GF-D8 (cell line): ENCODE results near the gene DNER.

Experiments
- DNase-seq: peaks from one replicate; lab custom pipeline; 2025; lab: John Stamatoyannopoulos, UW

DNER gene

DNA sequence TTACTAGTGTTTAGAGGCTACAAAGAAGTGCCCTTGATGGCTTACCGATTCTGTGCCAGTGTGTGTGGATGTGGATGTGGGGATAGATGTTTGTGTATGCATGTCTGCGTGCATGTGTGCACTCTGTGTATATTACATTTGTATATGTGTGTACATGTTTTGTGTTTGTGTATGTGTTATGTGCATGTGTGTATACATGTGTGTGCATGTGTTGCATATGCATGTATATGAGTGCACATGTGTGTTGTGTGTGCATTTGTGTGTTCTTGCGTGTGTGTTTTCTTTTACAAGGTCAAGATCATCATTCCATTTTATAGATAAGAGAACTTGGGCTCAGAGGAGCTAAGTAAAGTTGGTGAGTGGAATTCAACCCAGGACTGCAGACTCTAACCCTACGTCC, 226.1 kb downstream of the DNER start:
- DNase-seq, result no peak

- DNase-seq, result no peak
Measured at GRCh38 chr2:229486673-229487072, 227.7 kb downstream of the DNER start.

GRCh38 chr2:229485857-229486256, 228.5 kb downstream of the DNER start:
- DNase-seq, result no peak

DNA sequence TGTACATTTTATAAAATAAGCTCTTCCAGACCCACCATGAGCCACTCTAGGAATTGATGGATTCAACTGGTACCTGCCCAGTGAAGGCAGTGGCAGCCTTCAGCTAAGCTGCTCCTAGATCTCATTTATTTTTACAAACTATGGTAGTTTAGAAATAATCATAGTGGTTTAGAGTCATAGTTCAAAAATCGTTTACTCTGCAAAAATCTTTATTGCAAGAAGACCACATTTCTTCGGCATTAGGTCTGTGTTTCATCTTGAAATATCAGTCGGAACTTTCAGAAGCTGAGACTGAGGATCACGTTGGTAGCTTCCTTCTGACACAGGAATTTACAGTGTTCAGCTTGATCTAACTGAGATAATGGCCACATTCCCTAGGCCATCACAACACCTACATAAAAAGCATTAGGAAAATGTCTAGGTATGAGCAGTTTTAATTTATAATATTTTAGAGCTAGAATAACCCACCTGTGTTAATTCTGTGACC, 237.0 kb downstream of the DNER start:
- DNase-seq, result no peak

- DNase-seq, result no peak
Measured at GRCh38 chr2:229475778-229476177, 238.6 kb downstream of the DNER start.

DNA sequence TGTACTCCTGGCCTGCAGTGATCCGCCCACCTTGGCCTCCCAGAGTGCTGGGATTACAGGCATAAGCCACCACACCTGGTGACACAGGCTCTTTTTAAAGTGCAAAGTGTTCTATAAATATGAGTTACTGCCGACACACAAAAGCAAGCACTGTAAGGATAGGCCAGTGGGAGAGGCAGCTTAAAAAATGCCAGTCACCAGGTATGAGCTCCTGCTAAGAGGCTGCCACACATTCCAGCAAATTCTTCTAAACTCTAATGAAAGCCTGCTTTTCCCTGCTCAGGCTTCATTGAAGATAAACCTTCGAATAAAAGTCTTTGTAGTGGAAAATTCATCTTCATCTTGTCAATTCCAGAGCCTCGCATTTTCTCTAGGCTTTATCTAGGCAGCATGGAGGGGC, 240.2 kb downstream of the DNER start:
- DNase-seq, result no peak

GRCh38 chr2:229470781-229471180, 243.6 kb downstream of the DNER start:
- no peak for DNase-seq

DNA sequence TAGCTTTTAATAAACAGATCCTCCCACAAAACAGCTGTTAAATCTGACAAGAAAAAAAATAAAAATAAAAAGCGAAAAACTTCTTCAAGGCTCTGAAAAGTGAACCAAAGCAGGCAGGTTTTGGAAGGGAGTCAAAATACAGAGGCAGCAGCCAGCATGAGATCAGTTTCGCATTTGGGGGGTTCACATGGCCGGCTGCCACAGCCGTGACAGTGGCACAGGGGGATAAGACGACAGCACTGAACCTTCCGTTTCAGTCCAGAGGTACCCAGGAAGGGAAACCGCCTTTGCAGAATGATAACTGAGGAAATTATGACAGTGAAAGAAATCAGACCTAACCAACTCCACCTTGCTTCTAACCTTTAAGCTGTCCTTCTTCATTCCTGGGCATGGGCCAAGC, 246.6 kb downstream of the DNER start:
- no peak for DNase-seq

GRCh38 chr2:229463841-229464346, 250.5 kb downstream of the DNER start:
- no peak for DNase-seq

DNA sequence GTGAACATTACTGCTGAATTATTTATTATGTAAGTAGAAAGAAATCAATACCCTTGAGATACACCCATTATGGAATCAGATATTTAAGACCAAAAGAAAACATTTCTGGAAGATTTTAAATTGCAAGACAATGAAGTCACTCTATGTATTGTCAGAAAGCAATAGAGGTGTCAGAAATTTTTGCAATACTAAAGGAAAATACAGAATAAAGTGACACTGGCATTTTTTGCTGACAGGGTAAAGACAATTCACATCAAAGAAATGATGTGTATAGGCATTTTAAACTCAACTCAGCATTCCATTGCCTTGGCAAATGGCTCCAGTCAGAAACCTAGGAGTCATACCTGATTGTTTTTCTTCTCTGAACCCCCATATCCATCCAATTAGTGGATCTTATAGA, 252.2 kb downstream of the DNER start:
- no peak for DNase-seq

- DNase-seq, result no peak
Measured at GRCh38 chr2:229456091-229456490, 258.3 kb downstream of the DNER start.

DNA sequence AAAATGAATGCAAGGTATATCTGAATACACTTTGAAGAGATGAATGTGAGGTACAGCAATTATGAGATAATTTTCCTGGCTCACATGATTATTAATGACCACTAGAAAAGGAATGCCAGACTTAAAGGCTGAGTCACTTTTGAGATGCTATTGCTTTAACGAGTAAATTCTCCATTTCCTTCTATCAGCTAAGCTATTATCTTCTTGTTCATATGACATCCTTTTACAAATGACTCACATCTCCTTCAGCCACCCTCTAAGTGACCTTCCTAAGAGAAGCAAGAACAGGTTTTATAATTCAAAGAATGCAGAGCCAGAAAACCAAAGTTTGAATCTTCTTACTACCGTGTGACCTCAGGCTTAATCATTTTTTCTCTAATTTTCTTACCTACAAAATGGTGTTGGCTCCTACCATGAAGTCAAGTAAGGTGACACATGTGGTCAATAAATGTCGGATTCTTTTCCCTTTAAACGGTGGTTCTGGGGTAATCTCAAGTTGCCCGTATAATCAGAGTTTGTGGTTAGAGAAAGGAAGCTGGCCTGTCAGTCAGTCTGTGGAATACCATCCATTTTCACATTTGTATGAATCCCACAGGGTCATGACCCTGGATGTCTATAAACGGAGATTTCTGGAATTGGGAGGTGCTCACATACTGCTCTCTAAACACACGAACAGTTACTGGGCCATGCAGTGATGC, 259.3 kb downstream of the DNER start:
- DNase-seq, result no peak

DNA sequence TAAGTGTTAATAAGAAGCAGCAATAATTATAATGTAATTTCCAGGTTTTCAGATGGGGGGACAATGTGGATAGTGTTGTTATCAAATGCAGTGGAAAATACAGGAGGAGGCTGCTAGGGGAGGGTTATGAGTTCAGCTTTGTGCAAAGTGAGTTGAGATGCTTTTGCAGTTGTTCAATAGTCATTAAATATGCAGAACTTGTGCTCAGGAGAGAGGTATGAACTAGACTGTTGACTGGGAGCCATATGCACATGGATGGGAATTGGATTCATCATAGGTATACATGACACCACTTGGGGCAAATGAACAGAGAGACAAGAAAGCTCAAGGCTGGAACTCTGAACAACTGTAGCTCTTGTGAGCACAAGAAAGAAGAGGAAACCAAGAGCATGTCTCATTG, 261.1 kb downstream of the DNER start:
- DNase-seq, result no peak

DNA sequence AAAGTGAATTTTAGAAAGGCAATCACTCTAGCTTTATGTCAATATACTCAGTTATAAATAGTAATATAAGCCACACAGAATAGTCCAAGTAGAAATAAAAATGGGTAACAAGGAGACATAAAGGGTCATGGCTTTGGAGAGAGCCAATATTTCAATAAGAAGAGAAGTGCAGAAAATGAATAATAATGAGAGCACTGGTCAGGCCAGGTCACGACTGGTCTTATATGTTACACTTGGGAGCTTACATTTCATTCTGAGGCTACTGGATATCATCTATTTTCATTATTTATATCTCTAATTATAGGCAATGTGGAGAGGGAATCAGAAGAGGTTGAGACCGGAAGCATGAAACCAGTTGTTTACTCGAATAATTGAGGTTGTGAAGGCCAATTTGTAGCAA, 262.5 kb downstream of the DNER start:
- DNase-seq, result no peak

- DNase-seq, result no peak
Measured at GRCh38 chr2:229447227-229447626, 267.1 kb downstream of the DNER start.

GRCh38 chr2:229446350-229446749, 268.0 kb downstream of the DNER start:
- DNase-seq, result no peak

DNA sequence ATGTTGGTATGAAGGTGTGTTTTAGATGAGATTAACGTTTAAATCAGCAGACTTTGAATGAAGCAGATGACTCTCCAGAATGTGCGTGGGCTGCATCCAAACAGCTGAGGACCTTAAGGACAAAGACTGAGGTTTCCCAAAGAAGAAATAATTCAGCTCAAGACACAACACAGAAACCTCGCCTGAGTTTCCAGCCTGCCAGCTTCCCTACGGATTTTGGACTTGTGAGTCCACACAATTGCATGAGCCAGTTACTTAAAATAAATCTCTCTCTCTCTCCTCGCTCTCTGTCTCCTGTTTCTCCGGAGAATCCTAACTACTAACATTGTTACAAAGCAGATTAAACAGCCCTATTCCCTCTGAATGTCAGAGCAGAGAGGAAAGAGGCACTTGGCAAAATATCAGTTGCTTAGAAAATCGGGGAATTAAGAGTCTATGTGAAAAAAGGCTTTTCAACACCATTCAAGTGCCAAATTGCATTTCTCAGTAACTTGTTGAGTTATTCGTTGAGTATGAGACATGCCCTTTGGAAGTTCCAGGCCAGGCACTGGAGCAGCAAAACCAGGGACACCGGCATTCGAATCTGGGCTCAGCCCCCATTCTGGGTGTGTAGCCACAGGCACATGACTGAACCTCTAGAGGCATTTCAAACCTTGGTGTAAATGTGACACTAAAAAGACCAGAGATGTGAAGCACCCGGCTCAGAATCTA, 268.7 kb downstream of the DNER start:
- no peak for DNase-seq

DNA sequence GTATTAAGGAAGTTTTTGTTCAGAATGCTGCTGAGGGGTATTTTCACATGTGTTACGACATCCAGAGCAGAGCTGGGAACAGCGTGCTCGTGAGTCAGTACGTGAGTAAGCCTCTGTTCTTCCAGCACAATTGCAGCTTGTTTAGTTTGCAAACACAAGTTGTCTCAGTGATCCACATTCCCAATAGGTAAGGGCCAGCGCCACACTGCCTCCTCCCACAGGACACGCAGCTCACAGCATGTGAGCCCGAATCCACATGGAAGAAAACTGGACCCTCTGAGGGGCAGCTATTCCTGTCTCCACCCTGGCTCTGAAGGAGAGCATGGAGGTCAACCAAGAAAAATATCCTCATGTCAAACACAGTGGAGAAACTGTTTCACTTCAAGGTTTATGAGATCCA, 269.3 kb downstream of the DNER start:
- DNase-seq, result no peak

- no peak for DNase-seq
Measured at GRCh38 chr2:229443546-229444268, 270.6 kb downstream of the DNER start.

DNA sequence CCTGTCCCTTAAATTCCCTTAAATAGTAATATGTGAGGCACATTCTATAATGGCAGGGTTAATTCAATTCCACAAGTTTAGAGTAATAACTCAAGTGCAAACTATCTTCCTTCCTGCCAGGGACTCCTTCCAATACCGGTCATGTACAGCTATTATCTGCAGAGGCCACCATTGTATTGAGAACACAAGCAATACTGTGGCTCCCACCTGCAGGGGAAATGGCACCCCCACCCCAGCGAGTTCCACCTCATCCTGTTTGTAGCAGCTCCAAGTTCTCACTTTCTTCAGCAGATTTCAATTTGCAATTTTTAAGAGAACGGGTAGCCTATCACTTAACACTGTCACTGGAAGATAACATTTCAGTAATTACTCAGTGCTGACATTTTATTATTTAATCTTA, 271.2 kb downstream of the DNER start:
- no peak for DNase-seq

GRCh38 chr2:229438430-229439159, 275.8 kb downstream of the DNER start:
- DNase-seq, result no peak

DNA sequence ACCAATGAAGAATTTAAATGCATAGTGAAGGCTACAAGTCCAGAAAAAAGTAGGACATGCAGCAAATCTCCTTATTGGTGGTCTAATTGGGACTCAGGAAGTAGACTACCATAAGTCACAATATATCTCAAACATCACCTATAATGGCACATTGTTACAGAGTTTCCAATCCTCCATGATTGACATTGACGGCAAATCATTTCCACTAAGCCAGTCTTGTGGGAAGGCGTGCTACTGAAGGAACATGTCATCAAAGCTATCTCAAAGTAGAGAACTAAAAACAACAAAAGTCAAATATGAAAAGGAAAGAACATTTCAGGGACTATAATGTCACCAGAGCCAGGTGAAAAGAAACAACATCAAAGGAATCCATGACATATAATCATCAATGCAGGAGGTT, 276.9 kb downstream of the DNER start:
- no peak for DNase-seq
